Testis (tissue), 3 donors: ENCODE data around the gene FGFBP2. TPM values are rescaled to one million over a fixed set of nuclear protein-coding genes. Genes with fewer than 3 reads are reported as not detected.
"Not testable (repeated sequence)": the region's sequence is repeated elsewhere in the genome, so short reads cannot be mapped to it uniquely, and the experiment has no call there.

Experiments
- DNase-seq: peaks from one replicate; pipeline ENCODE4 v3.0.0-alpha.2; 2019
- H3K27ac ChIP-seq, 2 donors: fragments of 200-600 bp; sonication (generic); one replicate each; pipeline ENCODE4 v1.5.1; 2019
- H3K27me3 ChIP-seq: fragments of 200-600 bp; sonication (generic); one replicate; pipeline ENCODE4 v1.5.1; 2019
- H3K36me3 ChIP-seq: fragments of 200-600 bp; sonication (generic); one replicate; pipeline ENCODE4 v1.5.1; 2017; ENCODE audit warnings: low read depth; ENCODE audit errors: missing control alignments
- H3K4me1 ChIP-seq: fragments of 200-600 bp; sonication (generic); one replicate; pipeline ENCODE4 v1.5.1; 2019
- H3K4me3 ChIP-seq, 2 donors: fragments of 200-600 bp; sonication (generic); one replicate each; pipeline ENCODE4 v1.5.1; 2017 to 2019
- H3K9me3 ChIP-seq: fragments of 200-600 bp; sonication (generic); one replicate; pipeline ENCODE4 v1.5.1; 2017
- POLR2A ChIP-seq: fragments of 450-650 bp; IDR thresholded peaks from one replicate; pipeline ENCODE4 v1.6.1; 2017; ENCODE audit warnings: antibody characterized with exemption, mild to moderate bottlenecking, moderate library complexity
- WGBS, 2 donors: methylation state at CpG; one replicate each; pipeline ENCODE4 v1.1.5; 2018; 5-methylcytosine and 5-hydroxymethylcytosine counted together
- intact Hi-C: fragments of 100-400 bp; cut with DNase I; formaldehyde crosslinking; loops from one replicate; pipeline ENCODE4 v1.15.1; 2023; ENCODE audit warnings: low total_unique reads
- polyA plus RNA-seq: library from polyadenylated mRNA; stranded (reverse); fragments of 350-450 nt; fragmentation: Illumina TruSeq; extraction: RNeasy Lipid Tissue Mini Kit (QIAGEN cat#74804); gene quantifications from one replicate; pipeline ENCODE4 v1.2.3, GENCODE V29; 2014; ENCODE audit warnings: low read depth, low replicate concordance; ENCODE audit not compliant: insufficient read depth
- total RNA-seq, 2 donors: library from RNA; depleted of rRNA; stranded (reverse); fragments of >200 nt; gene quantifications; one replicate each; pipeline ENCODE4 v1.2.3, GENCODE V29; 2016
- TF ChIP-seq, protein P1 (sequence below), 3 experiments: fragments of 450-650 bp in 2 of 3; fragments of 200-600 bp in 1 of 3; sonication (generic) in 1 of 3; IDR thresholded peaks; one replicate each; pipeline ENCODE4 v1.5.1; 2016 to 2019; ENCODE audit warnings: antibody characterized with exemption in 3 of 3, mild to moderate bottlenecking in 2 of 3, moderate library complexity in 1 of 3

FGFBP2 gene
- total and polyA plus RNA-seq, 3 donors from 2014 or later = 19.4 to 139 (median 20.3) TPM

DNA sequence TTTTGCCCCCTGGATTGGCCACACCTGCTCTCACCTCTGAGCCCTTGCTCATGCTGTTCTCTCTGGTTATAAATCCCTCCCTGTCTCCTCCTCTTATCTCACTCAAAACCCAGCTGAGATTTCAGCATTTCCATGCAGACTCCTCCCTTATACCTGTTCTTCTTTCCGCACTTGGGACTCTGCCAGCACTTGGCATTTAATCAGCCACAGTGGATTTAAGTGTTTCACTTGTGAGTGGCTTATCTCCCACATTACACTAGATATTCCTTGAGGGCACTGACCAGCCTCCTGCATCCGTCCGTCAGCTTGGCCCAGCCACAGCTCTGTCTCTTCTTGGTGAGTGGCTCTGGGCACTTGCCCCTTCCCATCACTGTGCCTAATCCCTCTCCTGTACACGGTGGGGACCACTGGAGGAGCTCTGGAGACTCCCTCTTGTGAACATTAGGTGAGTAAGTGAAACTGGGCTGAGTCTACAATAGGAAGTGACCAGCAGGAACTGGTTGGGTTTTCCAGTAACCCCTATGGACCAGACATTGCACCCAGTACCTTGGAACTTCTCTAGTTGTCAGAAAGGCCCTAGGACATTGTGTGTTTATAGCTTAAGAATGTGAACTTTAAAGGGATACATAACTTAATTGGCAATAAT is 44.4 kb downstream of the FGFBP2 start:
- TF ChIP-seq, protein P1, sequence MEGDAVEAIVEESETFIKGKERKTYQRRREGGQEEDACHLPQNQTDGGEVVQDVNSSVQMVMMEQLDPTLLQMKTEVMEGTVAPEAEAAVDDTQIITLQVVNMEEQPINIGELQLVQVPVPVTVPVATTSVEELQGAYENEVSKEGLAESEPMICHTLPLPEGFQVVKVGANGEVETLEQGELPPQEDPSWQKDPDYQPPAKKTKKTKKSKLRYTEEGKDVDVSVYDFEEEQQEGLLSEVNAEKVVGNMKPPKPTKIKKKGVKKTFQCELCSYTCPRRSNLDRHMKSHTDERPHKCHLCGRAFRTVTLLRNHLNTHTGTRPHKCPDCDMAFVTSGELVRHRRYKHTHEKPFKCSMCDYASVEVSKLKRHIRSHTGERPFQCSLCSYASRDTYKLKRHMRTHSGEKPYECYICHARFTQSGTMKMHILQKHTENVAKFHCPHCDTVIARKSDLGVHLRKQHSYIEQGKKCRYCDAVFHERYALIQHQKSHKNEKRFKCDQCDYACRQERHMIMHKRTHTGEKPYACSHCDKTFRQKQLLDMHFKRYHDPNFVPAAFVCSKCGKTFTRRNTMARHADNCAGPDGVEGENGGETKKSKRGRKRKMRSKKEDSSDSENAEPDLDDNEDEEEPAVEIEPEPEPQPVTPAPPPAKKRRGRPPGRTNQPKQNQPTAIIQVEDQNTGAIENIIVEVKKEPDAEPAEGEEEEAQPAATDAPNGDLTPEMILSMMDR (IDR thresholded peaks at IDR 0.05) = no peak
- no peak for TF ChIP-seq POLR2A
- no peak for DNase-seq

DNA sequence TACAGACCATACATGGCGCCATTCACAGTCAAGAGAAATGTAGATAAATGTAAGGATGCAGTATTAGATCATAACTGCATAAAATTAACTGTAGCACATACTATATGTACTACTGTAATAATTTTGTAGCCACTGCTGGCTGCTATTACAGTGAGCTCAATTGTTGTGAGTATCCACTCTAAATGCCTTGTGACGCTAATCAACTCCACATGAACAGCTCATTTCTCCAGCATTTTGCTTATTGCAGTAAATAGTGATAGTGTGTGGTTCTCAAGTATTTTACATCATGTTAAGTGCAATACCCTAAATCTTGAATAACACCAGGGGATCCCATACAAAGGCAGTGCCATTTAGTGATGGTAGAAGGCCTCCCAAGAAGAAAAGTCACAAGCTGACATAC is 45.7 kb downstream of the FGFBP2 start:
- no peaks in the 10 kb centered on the region for H3K9me3 ChIP-seq
- no peak overlapping the region for H3K4me3 ChIP-seq
- no peaks in the 10 kb centered on the region for H3K4me1 ChIP-seq
- no peaks in the 10 kb centered on the region for H3K27me3 ChIP-seq
- intact Hi-C loops = no loop called here
- WGBS, 2 donors = 80 to 93% methylated on average over 2 of the region's 2 CpGs
- no peak for DNase-seq
- no peak overlapping the region for H3K27ac ChIP-seq
- TF ChIP-seq, protein P1 (IDR thresholded peaks at IDR 0.05) = no peak
- TF ChIP-seq POLR2A = no peak
- H3K36me3 ChIP-seq = no peaks in the 10 kb centered on the region

More for the DNA sequence above, 44.4 kb downstream of the FGFBP2 start:
- Histone ChIP-seq H3K36me3 (no peaks in the 10 kb centered on the region), H3K4me3 (no peak overlapping the region), H3K27ac (no peak overlapping the region), H3K9me3 (no peaks in the 10 kb centered on the region), H3K27me3 (no peaks in the 10 kb centered on the region), H3K4me1 (no peaks in the 10 kb centered on the region)
- intact Hi-C loops = no loop called here
- WGBS, 2 donors = 44 to 53% methylated on average over 4 of the region's 4 CpGs

DNA sequence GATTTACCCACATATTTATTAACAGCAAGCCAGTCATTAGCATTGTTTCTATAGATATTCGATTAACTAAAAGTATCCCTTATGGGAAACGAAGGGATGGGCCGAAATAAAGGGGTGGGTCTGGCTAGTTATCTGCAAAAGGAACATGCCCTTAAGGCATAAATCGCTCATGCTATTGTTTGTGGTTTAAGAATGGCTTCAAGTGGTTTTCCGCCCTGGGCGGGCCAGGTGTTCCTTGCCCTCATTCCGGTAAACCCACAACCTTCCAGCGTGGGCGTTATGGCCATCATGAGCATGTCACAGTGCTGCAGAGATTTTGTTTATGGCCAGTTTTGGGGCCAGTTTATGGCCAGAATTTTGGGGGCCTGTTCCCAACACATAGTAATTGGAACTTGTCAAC is 46.6 kb downstream of the FGFBP2 start:
- DNase-seq, H3K27ac ChIP-seq, H3K4me1 ChIP-seq, H3K9me3 ChIP-seq, H3K27me3 ChIP-seq, intact Hi-C loops, H3K4me3 ChIP-seq, H3K36me3 ChIP-seq: not testable (repeated sequence)
- WGBS, 2 donors = 90 to 93% methylated on average over 9 of the region's 9 CpGs

DNA sequence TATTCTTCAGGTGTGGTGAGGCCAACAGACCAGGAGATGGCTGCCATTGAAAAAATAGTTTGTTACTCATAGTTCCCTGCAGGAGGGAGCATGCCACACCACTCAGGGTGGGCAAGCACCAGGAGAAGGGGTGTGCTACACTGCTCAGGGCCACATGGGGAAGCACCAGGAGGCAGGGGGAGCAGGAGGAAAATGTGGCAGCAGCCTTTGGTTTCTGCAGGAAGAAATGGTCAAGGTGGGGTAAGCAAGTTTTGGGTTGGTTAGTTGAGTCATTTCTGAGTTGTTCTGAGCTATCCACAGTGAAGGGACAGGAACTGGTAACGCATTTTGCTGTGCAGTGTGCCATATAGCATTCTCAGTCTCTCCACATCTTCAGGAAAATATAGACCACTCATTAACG is 48.2 kb downstream of the FGFBP2 start:
- 88 to 95% methylated on average over 2 of the region's 2 CpGs for WGBS, 2 donors
- no peak for DNase-seq
- intact Hi-C loops = no loop called here

DNA sequence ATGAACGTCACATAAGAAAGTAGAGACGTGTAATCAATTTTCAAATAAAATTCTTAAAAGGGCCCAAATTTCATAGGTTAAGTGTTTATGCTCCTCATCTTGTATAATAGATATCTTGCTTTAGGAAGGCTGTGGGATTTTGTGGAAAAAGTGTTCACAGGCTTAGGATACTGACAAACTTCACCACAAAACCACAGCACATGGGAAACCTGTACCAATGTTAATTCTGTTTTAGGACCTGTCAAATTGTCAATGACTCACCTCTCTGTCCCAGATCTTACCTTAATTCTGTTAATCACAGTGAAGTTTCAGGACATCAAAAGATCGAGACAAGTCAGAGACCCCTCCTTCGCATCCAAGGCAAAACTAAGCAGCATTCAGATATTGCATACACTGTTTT is 48.7 kb downstream of the FGFBP2 start:
- Histone ChIP-seq H3K9me3 (no peaks in the 10 kb centered on the region), H3K27ac (no peak overlapping the region), H3K36me3 (no peaks in the 10 kb centered on the region), H3K4me1 (no peaks in the 10 kb centered on the region), H3K27me3 (no peaks in the 10 kb centered on the region), H3K4me3 (no peak overlapping the region)
- no peak for DNase-seq
- WGBS, 2 donors = 95 to 97% methylated on average over 4 of the region's 4 CpGs
- TF ChIP-seq, protein P1 (IDR thresholded peaks at IDR 0.05) = no peak
- no peak for TF ChIP-seq POLR2A
- intact Hi-C loops = no loop called here

More for the DNA sequence above, 48.2 kb downstream of the FGFBP2 start:
- H3K4me1 ChIP-seq = no peaks in the 10 kb centered on the region
- H3K9me3 ChIP-seq = no peaks in the 10 kb centered on the region
- no peak for TF ChIP-seq POLR2A
- TF ChIP-seq, protein P1 (IDR thresholded peaks at IDR 0.05) = no peak
- no peak overlapping the region for H3K4me3 ChIP-seq
- no peaks in the 10 kb centered on the region for H3K27me3 ChIP-seq
- H3K27ac ChIP-seq = no peak overlapping the region
- no peaks in the 10 kb centered on the region for H3K36me3 ChIP-seq
